ENCODE results near the gene UBE2L6.

Gene UBE2L6

GRCh38 chr11:57530215-57530595 lies 37.3 kb downstream of the UBE2L6 start:
- no peak for DNase-seq (ENCODE audit: low spot score)

- DNase-seq (ENCODE audit: low spot score) = no peak
These were observed 38.5 kb downstream of the UBE2L6 start for GRCh38 chr11:57529012-57529411.

GRCh38 chr11:57527056-57527631 lies 40.3 kb downstream of the UBE2L6 start:
- peak; percentile 53 for DNase-seq (ENCODE audit: low spot score)

- no peak for DNase-seq (ENCODE audit: low spot score)
These were observed 44.1 kb downstream of the UBE2L6 start for GRCh38 chr11:57523419-57523818.

- DNase-seq (ENCODE audit: low spot score) = no peak
These were observed 46.4 kb downstream of the UBE2L6 start for GRCh38 chr11:57521116-57521515.

GRCh38 chr11:57516061-57516443 lies 51.4 kb downstream of the UBE2L6 start:
- no peak for DNase-seq (ENCODE audit: low spot score)

- DNase-seq (ENCODE audit: low spot score) = no peak
These were observed 52.0 kb downstream of the UBE2L6 start, which contains the start of gene SLC43A1 for GRCh38 chr11:57515332-57516060. Gene SLC43A1, minus strand, starts transcription at chr11:57515702. Its CDS starts 1,591 bp downstream, at chr11:57514111.

GRCh38 chr11:57514538-57515331 lies 52.7 kb downstream of the UBE2L6 start:
- DNase-seq (ENCODE audit: low spot score) = no peak

- DNase-seq (ENCODE audit: low spot score) = no peak
These were observed 53.4 kb downstream of the UBE2L6 start for GRCh38 chr11:57513911-57514537.

GRCh38 chr11:57513452-57513795 lies 54.0 kb downstream of the UBE2L6 start:
- DNase-seq (ENCODE audit: low spot score) = no peak

GRCh38 chr11:57512646-57513451 lies 54.6 kb downstream of the UBE2L6 start:
- DNase-seq (ENCODE audit: low spot score) = no peak

GRCh38 chr11:57511741-57512430 lies 55.6 kb downstream of the UBE2L6 start:
- no peak for DNase-seq (ENCODE audit: low spot score)

- DNase-seq (ENCODE audit: low spot score) = no peak
These were observed 58.9 kb downstream of the UBE2L6 start for GRCh38 chr11:57508341-57509170.

GRCh38 chr11:57506522-57506921 lies 61.0 kb downstream of the UBE2L6 start:
- DNase-seq (ENCODE audit: low spot score) = no peak

- DNase-seq (ENCODE audit: low spot score) = no peak
These were observed 63.0 kb downstream of the UBE2L6 start for GRCh38 chr11:57504511-57504910.

- no peak for DNase-seq (ENCODE audit: low spot score)
These were observed 64.6 kb downstream of the UBE2L6 start for GRCh38 chr11:57502870-57503269.

GRCh38 chr11:57502376-57502775 lies 65.1 kb downstream of the UBE2L6 start:
- DNase-seq (ENCODE audit: low spot score) = no peak

- no peak for DNase-seq (ENCODE audit: low spot score)
These were observed 65.5 kb downstream of the UBE2L6 start for GRCh38 chr11:57501953-57502352.
